ENCODE data around the gene MIEN1.

MIEN1 gene

GRCh38 chr17:39763051-39763820 is 32.9 kb upstream of the MIEN1 start:
- no peaks in the 10 kb centered on the region for H3K9me3 ChIP-seq (ENCODE audit: insufficient read depth, low read length)
- no peak overlapping the region for H3K27ac ChIP-seq (ENCODE audit: low read length)
- no peaks in the 10 kb centered on the region for H3K27me3 ChIP-seq (ENCODE audit: low read depth, low read length)
- H3K4me1 ChIP-seq (ENCODE audit: low read length) = peaks cover 38% of the 10 kb centered on the region
- no peak overlapping the region for H3K4me2 ChIP-seq (ENCODE audit: low read length)
- peaks cover 14% of the 10 kb centered on the region; the same call in 1 of the 2 replicates for H4K20me1 ChIP-seq (ENCODE audit: insufficient read depth, low read length)
- H3K4me3 ChIP-seq (ENCODE audit: low read length) = no peak overlapping the region
- no peak overlapping the region for H3K9ac ChIP-seq (ENCODE audit: low read length)
- TF ChIP-seq EZH2phosphoT487 (IDR thresholded peaks at IDR 0.05; ENCODE audit: low read depth) (no peak), CTCF (IDR thresholded peaks at IDR 0.05; ENCODE audit: low read depth, low read length) (no peak)
- H3K36me3 ChIP-seq (replicated peaks; ENCODE audit: low read depth, low read length) = peaks cover 70% of the 10 kb centered on the region
- H2AFZ ChIP-seq (ENCODE audit: low read depth, low read length) = no peak overlapping the region
- H3K79me2 ChIP-seq (ENCODE audit: low read length) = peaks cover 87% of the 10 kb centered on the region

GRCh38 chr17:39761861-39762496 is 31.6 kb upstream of the MIEN1 start:
- H2AFZ ChIP-seq (ENCODE audit: low read depth, low read length) = no peak overlapping the region
- peaks cover 11% of the 10 kb centered on the region; the same call in 1 of the 2 replicates for H4K20me1 ChIP-seq (ENCODE audit: insufficient read depth, low read length)
- H3K36me3 ChIP-seq (replicated peaks; ENCODE audit: low read depth, low read length) = peaks cover 60% of the 10 kb centered on the region
- no peak overlapping the region for H3K9ac ChIP-seq (ENCODE audit: low read length)
- TF ChIP-seq CTCF (IDR thresholded peaks at IDR 0.05; ENCODE audit: low read depth, low read length) = no peak
- TF ChIP-seq EZH2phosphoT487 (IDR thresholded peaks at IDR 0.05; ENCODE audit: low read depth) = no peak
- H3K27ac ChIP-seq (ENCODE audit: low read length) = no peak overlapping the region
- no peaks in the 10 kb centered on the region; the same call in 1 of the 2 replicates for H3K9me3 ChIP-seq (ENCODE audit: insufficient read depth, low read length)
- no peaks in the 10 kb centered on the region for H3K27me3 ChIP-seq (ENCODE audit: low read depth, low read length)
- H3K4me1 ChIP-seq (ENCODE audit: low read length) = peaks cover 41% of the 10 kb centered on the region
- H3K4me3 ChIP-seq (ENCODE audit: low read length) = no peak overlapping the region
- peaks cover 84% of the 10 kb centered on the region for H3K79me2 ChIP-seq (ENCODE audit: low read length)
- no peak overlapping the region for H3K4me2 ChIP-seq (ENCODE audit: low read length)

GRCh38 chr17:39759204-39759603 is 28.9 kb upstream of the MIEN1 start:
- Histone ChIP-seq H3K79me2 (ENCODE audit: low read length) (peaks cover 57% of the 10 kb centered on the region), H3K36me3 (replicated peaks; ENCODE audit: low read depth, low read length) (peaks cover 33% of the 10 kb centered on the region), H3K27ac (ENCODE audit: low read length) (peak overlapping the region; percentile 97), H3K4me1 (ENCODE audit: low read length) (peaks cover 55% of the 10 kb centered on the region), H3K9me3 (ENCODE audit: insufficient read depth, low read length) (no peaks in the 10 kb centered on the region; the same call in 1 of the 2 replicates), H3K9ac (ENCODE audit: low read length) (peak overlapping the region; percentile 99), H3K27me3 (ENCODE audit: low read depth, low read length) (no peaks in the 10 kb centered on the region), H3K4me3 (ENCODE audit: low read length) (peak overlapping the region; percentile 38), H4K20me1 (ENCODE audit: insufficient read depth, low read length) (no peaks in the 10 kb centered on the region), H3K4me2 (ENCODE audit: low read length) (peak overlapping the region; percentile 92), H2AFZ (ENCODE audit: low read depth, low read length) (no peak overlapping the region)
- TF ChIP-seq CTCF (IDR thresholded peaks at IDR 0.05; ENCODE audit: low read depth, low read length) (no peak), EZH2phosphoT487 (IDR thresholded peaks at IDR 0.05; ENCODE audit: low read depth) (no peak)

Data from OCI-LY3 (cell line).